Measurements from ENCODE around the gene CSN1S1. TPM values are rescaled to one million over a fixed set of nuclear protein-coding genes. Genes with fewer than 3 reads are reported as not detected.

CSN1S1 gene, protein sequence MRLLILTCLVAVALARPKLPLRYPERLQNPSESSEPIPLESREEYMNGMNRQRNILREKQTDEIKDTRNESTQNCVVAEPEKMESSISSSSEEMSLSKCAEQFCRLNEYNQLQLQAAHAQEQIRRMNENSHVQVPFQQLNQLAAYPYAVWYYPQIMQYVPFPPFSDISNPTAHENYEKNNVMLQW
- not detected for total RNA-seq

DNA sequence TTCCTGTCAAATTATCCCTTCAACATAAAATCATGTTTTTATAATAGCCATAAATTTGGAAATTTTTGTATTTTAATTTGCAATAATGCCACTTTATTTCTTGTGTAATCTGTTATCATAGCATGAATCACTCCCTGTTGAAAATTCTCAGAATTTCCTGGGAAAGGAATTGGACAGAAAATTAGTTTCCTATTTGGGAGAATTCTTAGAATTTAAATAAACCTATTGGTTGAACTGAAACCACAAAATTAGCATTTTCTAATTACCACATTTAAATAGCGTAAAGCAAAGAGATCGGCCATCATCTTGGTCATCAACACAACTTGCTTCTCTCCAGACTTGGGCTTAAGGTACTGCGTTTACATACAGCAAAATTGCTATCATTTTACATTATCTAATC lies at the start of gene CSN1S1:
CSN1S1 (plus strand) TSS at position 301 of the 400 bp plus-strand sequence. CDS start 1,488 bp downstream, outside the sequence.
- DNase-seq, result no peak
- no peaks in the 10 kb centered on the region for H3K9me3 ChIP-seq
- H3K36me3 ChIP-seq, result no peaks in the 10 kb centered on the region
- no peaks in the 10 kb centered on the region for H3K4me1 ChIP-seq
- H3K27me3 ChIP-seq, result no peaks in the 10 kb centered on the region
- H3K27ac ChIP-seq, result no peak within 1 kb of the TSS
- TF ChIP-seq CTCF (IDR thresholded peaks at IDR 0.05) (no peak), POLR2A (IDR thresholded peaks at IDR 0.05) (no peak)
- intact Hi-C loops (cut with DNase I; ENCODE audit: low total_unique reads), result no loop called here
- H3K4me3 ChIP-seq, result no peak within 1 kb of the TSS

DNA sequence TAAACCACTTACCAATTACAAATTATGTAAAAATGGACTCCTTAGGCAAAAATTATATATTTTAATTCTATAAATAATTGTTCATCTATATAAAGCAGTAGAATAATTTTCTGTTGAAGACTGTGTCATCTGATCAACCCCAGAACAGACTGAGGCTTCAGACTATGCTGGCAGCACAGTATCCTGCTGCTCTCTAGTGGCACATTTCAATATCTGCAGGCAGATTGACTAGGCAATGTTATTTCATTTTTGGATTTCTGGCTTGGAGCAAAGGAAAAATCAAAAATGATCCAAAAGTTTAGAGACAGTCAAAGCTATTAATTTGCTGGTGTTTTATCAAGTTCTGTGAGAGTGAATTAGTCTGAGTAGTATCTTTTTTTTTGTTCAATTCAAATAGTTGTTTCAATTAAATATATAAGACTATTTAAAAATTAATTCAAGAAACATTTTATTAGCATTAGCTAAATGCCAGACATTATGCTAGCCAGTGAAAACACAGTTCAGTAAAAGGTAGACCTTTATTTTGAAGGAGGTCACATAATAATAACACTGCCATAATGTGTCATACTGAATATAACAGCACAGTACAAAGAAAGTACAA lies 49.6 kb upstream of the CSN1S1 start:
- no peaks in the 10 kb centered on the region for H3K4me1 ChIP-seq
- TF ChIP-seq POLR2A (IDR thresholded peaks at IDR 0.05) (no peak), CTCF (IDR thresholded peaks at IDR 0.05) (peak; percentile 25 to 49 (median 38))
- no peaks in the 10 kb centered on the region for H3K9me3 ChIP-seq
- intact Hi-C loops (cut with DNase I; ENCODE audit: low total_unique reads), result no loop called here
- no peak for DNase-seq
- H3K27me3 ChIP-seq, result no peaks in the 10 kb centered on the region
- no peaks in the 10 kb centered on the region for H3K36me3 ChIP-seq
- no peak overlapping the region for H3K27ac ChIP-seq
- no peak overlapping the region for H3K4me3 ChIP-seq

DNA sequence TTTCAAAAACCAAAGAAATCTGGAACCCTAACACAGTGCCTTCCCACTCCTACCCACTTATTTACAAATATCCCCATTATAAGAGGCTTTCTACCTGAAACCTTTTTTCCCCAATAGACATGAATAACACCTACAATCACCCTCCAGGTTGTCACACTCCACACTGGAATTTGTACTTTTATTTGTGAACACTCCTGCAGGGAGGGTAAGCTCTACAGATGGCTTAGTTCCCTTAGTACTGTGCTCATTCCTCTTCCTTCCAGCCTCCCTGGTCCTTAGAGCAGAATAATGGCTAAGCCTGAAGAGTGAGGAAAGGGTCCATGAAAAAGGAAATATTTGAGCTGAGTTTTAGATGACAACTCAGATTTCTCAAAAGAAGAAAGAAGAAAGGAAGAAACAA lies 48.7 kb upstream of the CSN1S1 start:
- TF ChIP-seq CTCF (IDR thresholded peaks at IDR 0.05) (no peak), POLR2A (IDR thresholded peaks at IDR 0.05) (no peak)
- intact Hi-C loops (cut with DNase I; ENCODE audit: low total_unique reads), result no loop called here

GRCh38 chr4:69888336-69888735 lies 42.5 kb upstream of the CSN1S1 start:
- Histone ChIP-seq H3K27ac (no peak overlapping the region), H3K27me3 (no peaks in the 10 kb centered on the region), H3K9me3 (no peaks in the 10 kb centered on the region), H3K4me1 (no peaks in the 10 kb centered on the region), H3K36me3 (no peaks in the 10 kb centered on the region), H3K4me3 (no peak overlapping the region)
- intact Hi-C loops (cut with DNase I; ENCODE audit: low total_unique reads), result no loop called here
- DNase-seq, result no peak
- TF ChIP-seq CTCF (IDR thresholded peaks at IDR 0.05), result no peak
- no peak for TF ChIP-seq POLR2A (IDR thresholded peaks at IDR 0.05)

More for the DNA sequence above, 48.7 kb upstream of the CSN1S1 start:
- Histone ChIP-seq H3K36me3 (no peaks in the 10 kb centered on the region), H3K27me3 (no peaks in the 10 kb centered on the region), H3K9me3 (no peaks in the 10 kb centered on the region), H3K4me3 (no peak overlapping the region), H3K27ac (no peak overlapping the region), H3K4me1 (no peaks in the 10 kb centered on the region)
- DNase-seq, result no peak

DNA sequence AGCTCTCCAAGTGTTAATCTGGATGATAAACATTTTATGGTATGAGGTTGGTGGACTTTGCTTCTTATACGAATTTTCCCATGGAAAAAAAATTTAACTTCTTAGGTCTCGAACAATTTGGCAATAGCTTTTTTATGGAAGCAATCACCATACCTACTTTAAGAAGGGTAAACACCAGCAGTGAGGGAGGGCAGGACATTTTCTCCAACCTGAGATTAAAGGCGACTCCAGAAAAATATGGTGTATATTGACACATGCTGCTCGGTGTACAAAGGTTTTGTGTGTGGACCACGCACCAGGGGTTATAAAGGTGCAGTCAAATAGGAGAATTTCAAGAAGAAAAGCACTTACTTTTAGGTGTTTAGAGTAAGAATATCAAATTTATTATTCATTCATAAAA lies 36.7 kb upstream of the CSN1S1 start:
- Histone ChIP-seq H3K36me3 (no peaks in the 10 kb centered on the region), H3K27ac (no peak overlapping the region), H3K4me3 (no peak overlapping the region), H3K27me3 (no peaks in the 10 kb centered on the region), H3K4me1 (no peaks in the 10 kb centered on the region), H3K9me3 (no peaks in the 10 kb centered on the region)
- TF ChIP-seq CTCF (IDR thresholded peaks at IDR 0.05), result no peak
- no peak for DNase-seq
- intact Hi-C loops (cut with DNase I; ENCODE audit: low total_unique reads), result no loop called here
